ENCODE measurements around the gene TEX12.

- TF ChIP-seq EZH2 (IDR thresholded peaks at IDR 0.05; ENCODE audit: low read depth, unreplicated experiment), result no peak
- no peak for TF ChIP-seq EZH2phosphoT487 (IDR thresholded peaks at IDR 0.05; ENCODE audit: unreplicated experiment)
- TF ChIP-seq CTCF (conservative IDR thresholded peaks at IDR 0.05; ENCODE audit: low read depth in 2 of 2), result no peak
- no peak for TF ChIP-seq ZNF114 (CRISPR knock-in tag; IDR thresholded peaks at IDR 0.05)
- no peak for TF ChIP-seq REST (IDR thresholded peaks at IDR 0.05; ENCODE audit: unreplicated experiment)
- no peak for TF ChIP-seq POLR2AphosphoS5 (IDR thresholded peaks at IDR 0.05; ENCODE audit: low read depth)
- TF ChIP-seq JUNB (IDR thresholded peaks at IDR 0.05; ENCODE audit: unreplicated experiment), result no peak
- TF ChIP-seq CREB1 (CRISPR knock-in tag; IDR thresholded peaks at IDR 0.05; ENCODE audit: low read depth), result no peak
- no peak for TF ChIP-seq ZNF331 (CRISPR knock-in tag; IDR thresholded peaks at IDR 0.05; ENCODE audit: low read depth)
- TF ChIP-seq STAT1 (IDR thresholded peaks at IDR 0.05; ENCODE audit: unreplicated experiment), result no peak
- no peak for TF ChIP-seq ETS1 (IDR thresholded peaks at IDR 0.05)
- no peak for TF ChIP-seq ZNF462 (CRISPR knock-in tag; IDR thresholded peaks at IDR 0.05)
- TF ChIP-seq NANOG (IDR thresholded peaks at IDR 0.05; ENCODE audit: borderline replicate concordance), result no peak
These were observed 45.1 kb downstream of the TEX12 start for GRCh38 chr11:112212290-112212689.
